Measurements from ENCODE around the gene GKN2. TPM values are rescaled to one million over a fixed set of nuclear protein-coding genes. Genes with fewer than 3 reads are reported as not detected.

GKN2 gene
- total and polyA plus RNA-seq, 8 donors, result 1.1 to 181 (median 1.6) TPM

- ATAC-seq (no peak), DNase-seq (no peak)
- no peaks in the 10 kb centered on the region for H3K27me3 ChIP-seq
- no peaks in the 10 kb centered on the region for H3K36me3 ChIP-seq
- no peak overlapping the region for H3K4me3 ChIP-seq
- no peaks in the 10 kb centered on the region for H3K4me1 ChIP-seq
- no peaks in the 10 kb centered on the region for H3K9me3 ChIP-seq
- intact Hi-C loops (cut with DNase I), result no loop called here
- H3K27ac ChIP-seq, result no peak overlapping the region
- TF ChIP-seq CTCF (IDR thresholded peaks at IDR 0.05), result no peak
Observed at GRCh38 chr2:68987021-68987503, 34.4 kb upstream of the GKN2 start.

DNA sequence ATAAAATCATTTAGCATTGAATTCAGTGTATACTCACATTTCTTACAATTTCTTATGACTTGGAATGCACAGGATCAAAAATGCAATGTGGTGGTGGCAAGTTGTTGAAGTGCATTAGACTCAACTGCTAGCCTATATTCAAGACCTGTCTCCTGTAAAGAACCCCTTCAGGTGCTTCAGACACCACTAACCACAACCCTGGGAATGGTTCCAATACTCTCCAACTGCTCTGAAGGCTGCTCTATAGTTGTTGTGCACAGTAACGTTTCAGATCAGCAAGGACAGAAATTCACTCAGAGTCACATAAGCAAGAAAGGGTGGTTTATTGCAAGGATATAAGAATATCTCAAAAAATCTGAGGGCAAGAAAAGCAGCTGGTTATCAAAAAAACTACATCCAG lies 28.3 kb upstream of the GKN2 start:
- no peaks in the 10 kb centered on the region for H3K27me3 ChIP-seq
- intact Hi-C loops (cut with DNase I), result no loop called here
- TF ChIP-seq CTCF (IDR thresholded peaks at IDR 0.05), result no peak
- H3K4me1 ChIP-seq, result no peaks in the 10 kb centered on the region
- H3K9me3 ChIP-seq, result no peaks in the 10 kb centered on the region
- no peak overlapping the region for H3K4me3 ChIP-seq
- H3K36me3 ChIP-seq, result no peaks in the 10 kb centered on the region
- ATAC-seq, result peak; percentile 91
- no peak overlapping the region for H3K27ac ChIP-seq
- DNase-seq, result peak in 1 of 4 donors; percentile 21

DNA sequence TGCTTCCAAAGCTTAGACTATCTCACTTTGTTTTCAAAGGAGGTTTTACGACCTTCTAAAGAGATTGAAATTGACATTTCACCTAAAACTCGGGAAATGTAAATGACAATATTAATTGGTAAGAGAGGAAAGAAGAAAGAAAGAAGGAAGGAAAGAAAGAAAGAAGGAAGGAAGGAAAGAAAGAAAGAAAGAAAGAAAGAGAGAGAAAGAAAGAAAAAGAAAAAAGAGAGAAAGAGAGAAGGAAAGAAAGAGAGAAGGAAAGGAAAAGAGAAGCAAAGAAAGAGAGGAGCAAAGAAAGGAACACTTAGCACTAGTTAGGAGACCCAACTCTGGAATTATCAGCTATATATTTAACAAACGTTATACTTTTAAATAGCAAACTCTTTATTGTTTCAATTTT lies 25.4 kb upstream of the GKN2 start:
- intact Hi-C loops (cut with DNase I), result no loop called here
- no peak for ATAC-seq
- H3K27me3 ChIP-seq, result no peaks in the 10 kb centered on the region

GRCh38 chr2:68977453-68977852 lies 24.8 kb upstream of the GKN2 start:
- no peak overlapping the region for H3K27ac ChIP-seq
- no peak for ATAC-seq
- no peak for TF ChIP-seq CTCF (IDR thresholded peaks at IDR 0.05)
- H3K27me3 ChIP-seq, result no peaks in the 10 kb centered on the region
- no peaks in the 10 kb centered on the region for H3K4me1 ChIP-seq
- DNase-seq, result no peak
- H3K9me3 ChIP-seq, result no peaks in the 10 kb centered on the region
- no peaks in the 10 kb centered on the region for H3K36me3 ChIP-seq
- intact Hi-C loops (cut with DNase I), result no loop called here
- no peak overlapping the region for H3K4me3 ChIP-seq

More for the DNA sequence above, 25.4 kb upstream of the GKN2 start:
- no peak for DNase-seq
- no peak overlapping the region for H3K4me3 ChIP-seq
- H3K27ac ChIP-seq, result no peak overlapping the region
- no peaks in the 10 kb centered on the region for H3K4me1 ChIP-seq
- no peak for TF ChIP-seq CTCF (IDR thresholded peaks at IDR 0.05)
- no peaks in the 10 kb centered on the region for H3K9me3 ChIP-seq
- H3K36me3 ChIP-seq, result no peaks in the 10 kb centered on the region

- Histone ChIP-seq H3K4me1 (no peaks in the 10 kb centered on the region), H3K27ac (no peak overlapping the region), H3K4me3 (no peak overlapping the region), H3K36me3 (no peaks in the 10 kb centered on the region), H3K27me3 (no peaks in the 10 kb centered on the region), H3K9me3 (no peaks in the 10 kb centered on the region)
- intact Hi-C loops (cut with DNase I), result no loop called here
- ATAC-seq, result no peak
- DNase-seq, result no peak
- TF ChIP-seq CTCF (IDR thresholded peaks at IDR 0.05), result no peak
Observed at GRCh38 chr2:68975844-68976243, 23.2 kb upstream of the GKN2 start.
